ENCODE measurements around the gene VPS37D.
A peak's percentile ranks its signal among the peaks of the same experiment; 100 is the strongest.
"Not testable (repeated sequence)": the region's sequence is repeated elsewhere in the genome, so short reads cannot be mapped to it uniquely, and the experiment has no call there.

Gene VPS37D

DNA sequence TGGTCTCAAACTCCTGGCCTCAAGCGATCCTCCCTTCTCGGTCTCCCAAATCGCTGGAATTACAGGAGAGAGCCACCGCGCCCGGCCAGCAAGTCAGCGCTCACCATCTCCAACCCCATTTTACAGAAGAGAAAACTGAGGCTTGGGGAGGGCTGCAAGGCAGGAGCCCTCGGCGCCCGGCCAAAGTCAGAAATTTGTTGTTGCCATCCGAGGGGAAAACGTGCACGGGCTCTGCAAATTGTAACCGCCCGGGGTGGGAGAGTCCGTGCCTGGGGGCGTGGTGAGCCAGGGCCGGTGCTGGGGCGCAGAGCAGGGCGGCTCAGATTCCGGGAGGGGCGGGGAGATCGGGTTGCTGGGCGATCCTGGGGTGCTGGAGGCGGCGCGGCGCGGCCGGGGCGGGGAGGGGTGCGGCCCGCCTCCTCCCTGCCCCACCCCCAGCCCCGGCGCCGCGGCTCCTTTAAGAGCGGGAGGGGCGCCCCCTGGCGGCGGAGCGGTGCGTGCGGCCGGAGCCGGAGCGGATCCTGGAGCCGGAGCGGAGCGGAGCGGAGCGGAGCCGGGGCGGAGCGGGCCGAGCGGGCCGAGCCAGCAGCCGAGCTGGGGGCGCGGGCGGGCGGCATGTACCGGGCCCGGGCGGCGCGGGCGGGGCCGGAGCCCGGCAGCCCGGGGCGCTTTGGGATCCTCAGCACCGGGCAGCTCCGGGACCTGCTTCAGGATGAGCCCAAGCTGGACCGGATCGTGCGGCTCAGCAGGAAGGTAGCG is at the start of gene VPS37D:
VPS37D (plus strand) TSS at position 488 of the 759 bp plus-strand sequence; CDS start at position 616, 128 bp downstream.
- peak; percentile 90 for DNase-seq (ENCODE audit: low spot score)

DNA sequence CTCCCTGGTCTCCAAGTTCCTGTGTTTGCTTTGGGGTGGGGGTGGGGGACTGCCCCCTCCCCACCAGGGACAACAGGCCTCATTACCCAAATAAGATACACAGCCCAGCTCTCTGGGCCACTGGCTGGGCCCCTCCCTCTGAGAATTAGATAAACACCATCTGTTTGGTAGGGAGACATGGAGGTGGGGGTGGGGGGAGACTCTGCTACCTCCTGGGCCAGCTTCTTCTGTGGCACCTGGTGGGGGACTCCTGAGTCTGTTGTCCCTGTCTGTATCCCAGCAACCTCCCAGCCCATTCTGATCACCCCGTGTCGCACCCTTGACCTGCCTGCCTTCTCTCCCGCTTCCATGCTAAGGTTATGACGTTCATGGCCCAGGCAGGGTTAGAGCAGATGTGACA is 49.1 kb upstream of the VPS37D start:
- DNase-seq (ENCODE audit: low spot score), result no peak

DNA sequence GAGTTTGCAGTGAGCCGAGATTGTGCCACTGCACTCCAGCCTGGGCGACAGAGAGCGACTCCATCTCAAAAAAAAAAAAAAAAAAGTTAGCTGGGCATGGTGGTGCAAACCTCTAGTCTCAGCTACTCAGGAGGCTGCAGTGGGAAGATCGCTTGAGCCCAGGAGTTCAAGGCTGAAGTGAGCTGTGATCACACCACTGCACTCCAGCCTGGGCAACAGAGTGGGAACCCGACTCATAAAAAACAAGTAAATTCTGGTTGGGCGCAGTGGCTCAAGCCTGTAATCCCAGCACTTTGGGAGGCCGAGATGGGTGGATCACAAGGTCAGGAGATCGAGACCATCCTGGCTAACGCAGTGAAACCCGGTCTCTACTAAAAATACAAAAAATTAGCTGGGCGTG is 48.2 kb upstream of the VPS37D start:
- not testable (repeated sequence) for DNase-seq (ENCODE audit: low spot score)

DNA sequence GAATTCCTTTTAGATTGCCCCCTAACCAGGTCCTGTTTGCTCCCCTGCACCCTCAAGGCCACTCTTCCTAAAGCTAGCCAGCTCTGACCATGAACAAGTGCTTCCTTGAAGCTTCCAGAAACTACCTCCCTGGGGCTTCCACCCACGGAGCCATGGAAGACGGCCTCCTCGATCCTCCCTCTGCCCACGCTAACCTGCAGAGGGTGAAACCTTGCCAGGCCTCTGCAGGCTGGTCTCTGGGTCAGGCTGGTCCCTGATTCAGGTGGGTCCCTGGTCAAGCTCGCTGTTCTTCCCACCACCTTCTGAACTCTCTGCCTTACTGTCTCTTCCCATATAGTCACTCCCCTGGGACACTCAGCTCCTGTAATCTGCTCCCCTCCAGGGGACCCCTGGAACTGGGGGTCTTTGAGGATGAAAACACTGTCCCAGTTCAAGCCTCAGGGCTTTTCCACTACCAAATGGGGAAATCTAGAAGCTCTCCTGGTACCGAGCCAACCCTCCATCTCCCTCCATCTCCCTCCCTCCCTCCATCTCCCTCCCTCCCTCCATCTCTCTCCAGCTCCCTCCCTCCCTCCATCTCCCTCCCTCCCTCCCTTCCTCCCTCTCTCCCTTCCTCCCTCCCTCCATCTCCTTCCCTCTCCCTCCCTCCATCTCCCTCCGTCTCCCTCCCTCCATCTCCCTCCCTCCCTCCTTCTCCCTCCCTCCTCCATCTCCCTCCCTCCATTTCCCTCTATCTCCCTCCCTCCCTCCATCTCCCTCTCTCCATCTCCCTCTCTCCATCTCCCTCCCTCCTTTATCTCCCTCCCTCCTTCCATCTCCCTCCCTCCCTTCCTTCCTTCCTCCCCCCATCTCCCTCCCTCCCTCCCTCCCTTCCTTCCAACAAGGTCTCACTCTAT is 46.2 kb upstream of the VPS37D start:
- DNase-seq (ENCODE audit: low spot score), result no peak

- no peak for DNase-seq (ENCODE audit: low spot score)
These were observed 45.1 kb upstream of the VPS37D start for GRCh38 chr7:73622527-73622908.

DNA sequence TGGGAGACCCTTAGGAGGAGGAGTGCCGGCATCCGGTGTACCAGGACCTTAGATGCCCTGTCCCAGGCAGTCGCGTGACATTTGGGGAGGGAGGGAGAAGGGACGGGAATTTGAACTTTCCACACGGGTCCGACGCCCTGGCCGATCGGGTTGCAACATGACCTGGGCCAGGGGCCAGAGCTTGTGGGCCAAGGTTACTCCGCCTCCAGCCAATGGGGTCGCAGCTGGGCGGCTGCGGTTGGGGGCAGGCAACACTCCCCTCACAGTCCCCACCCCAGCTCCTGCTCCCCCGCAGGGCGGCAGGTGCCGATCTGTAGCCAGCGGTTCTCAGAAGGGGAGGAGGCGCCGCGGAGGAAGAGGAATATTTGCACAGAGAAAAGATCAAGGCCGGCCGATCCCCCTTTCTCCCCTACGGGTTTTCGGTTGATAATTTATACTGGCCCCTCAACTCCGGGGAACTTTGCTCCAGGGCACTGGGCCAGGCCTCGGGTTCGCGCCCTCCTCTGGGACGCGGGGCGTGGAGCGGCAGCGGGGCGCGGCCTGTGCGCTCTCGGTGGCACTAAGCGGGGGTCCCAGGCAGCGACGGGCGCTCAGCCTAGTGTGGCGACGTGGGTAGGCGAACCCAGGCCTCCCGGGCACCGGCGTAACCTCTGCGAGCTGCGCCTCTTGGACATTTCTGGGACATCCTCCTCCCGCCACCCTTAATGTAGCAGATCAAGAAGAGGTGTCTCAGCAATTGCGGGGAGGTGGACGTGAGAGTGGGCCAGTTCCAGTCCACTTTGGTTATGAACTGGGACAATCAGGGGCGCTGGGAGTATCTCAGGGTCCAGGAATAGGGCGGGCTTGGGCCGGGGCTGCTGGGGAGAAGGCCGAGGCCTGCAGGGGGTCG is 44.5 kb upstream of the VPS37D start:
- DNase-seq (ENCODE audit: low spot score), result no peak

- DNase-seq (ENCODE audit: low spot score), result peak; percentile 36
These were observed 43.6 kb upstream of the VPS37D start, which contains the start of gene MLXIPL for GRCh38 chr7:73623798-73624668. Gene MLXIPL, minus strand, starts transcription at chr7:73624522. Its CDS starts 30 bp downstream, at chr7:73624492.

GRCh38 chr7:73624669-73625001 is 43.0 kb upstream of the VPS37D start:
- DNase-seq (ENCODE audit: low spot score), result no peak

DNA sequence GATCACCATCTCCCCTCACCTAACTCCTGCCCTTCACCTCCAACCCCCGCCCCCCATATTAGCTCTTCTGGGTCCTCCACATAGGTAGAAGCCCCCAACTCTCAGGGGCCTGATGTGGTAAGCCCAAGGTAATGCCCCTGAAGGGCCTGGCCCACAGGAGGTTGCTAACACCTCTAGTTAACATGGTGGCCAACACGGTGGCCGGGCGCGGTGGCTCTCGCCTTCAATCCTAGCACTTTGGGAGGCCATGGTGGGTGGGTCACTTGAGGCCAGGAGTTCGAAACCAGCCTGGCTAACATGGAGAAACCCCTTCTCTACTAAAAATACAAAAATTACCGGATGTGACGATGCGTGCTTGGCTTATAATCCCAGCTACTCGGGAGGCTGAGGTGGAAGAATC is 42.4 kb upstream of the VPS37D start:
- DNase-seq (ENCODE audit: low spot score), result no peak

DNA sequence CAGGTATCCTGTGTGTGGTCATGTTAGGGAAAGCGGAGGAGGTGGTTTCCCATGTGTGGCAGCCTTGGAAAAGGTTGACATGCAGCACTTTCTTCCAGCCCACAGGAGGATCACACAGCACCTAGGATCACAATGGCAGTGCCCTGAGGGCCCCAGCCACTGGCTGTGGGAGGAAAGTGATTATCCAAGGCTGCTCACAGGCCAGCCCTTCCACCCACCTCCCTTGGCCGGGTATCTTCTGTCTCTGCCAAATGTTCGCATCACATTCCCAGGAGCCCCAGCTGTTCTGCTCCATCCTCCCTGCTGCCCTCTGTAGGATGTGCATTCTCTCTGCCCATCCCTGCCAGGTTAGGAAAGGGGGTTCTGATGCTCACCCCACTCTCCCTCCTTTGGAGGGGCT is 40.8 kb upstream of the VPS37D start:
- DNase-seq (ENCODE audit: low spot score), result no peak

GRCh38 chr7:73628504-73628903 is 39.1 kb upstream of the VPS37D start:
- no peak for DNase-seq (ENCODE audit: low spot score)

DNA sequence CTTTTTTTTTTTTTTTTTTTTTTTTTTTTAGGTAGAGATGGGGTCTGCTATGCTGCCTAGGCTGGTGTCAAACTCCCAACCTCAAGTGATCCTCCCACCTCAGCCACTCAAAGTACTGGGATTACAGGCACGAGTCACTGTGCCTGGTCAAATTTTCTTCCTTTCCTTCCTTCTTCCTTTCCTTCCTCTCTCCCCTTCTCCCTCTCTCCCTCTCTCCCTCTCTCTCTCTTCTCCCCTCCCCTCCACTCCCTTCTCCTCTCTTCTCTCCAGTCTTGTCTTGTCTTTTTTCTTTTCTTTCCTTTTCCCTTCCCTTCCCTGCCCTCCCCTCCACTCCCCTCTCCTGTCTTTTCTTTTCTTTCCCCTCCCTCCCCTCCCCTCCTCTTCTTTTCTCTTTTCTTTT is 36.1 kb upstream of the VPS37D start:
- no peak for DNase-seq (ENCODE audit: low spot score)

DNA sequence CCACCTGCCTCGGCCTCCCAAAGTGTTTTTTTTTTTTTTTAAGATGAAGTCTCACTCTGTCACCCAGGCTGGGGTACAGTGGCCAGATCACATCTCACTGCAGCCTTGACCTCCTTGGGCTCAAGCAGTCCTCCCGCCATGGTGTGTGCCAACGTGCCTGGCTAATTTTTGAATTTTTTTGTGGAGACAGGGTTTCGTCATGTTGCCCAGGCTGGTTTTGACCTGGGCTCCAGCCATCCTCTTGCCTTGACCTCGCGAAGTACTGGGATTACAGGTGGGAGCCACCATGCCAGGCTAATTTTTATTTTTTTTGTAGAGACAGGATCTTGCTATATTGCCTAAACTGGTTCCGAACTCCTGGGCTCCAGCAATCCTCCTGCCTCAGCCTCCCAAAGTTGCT is 34.3 kb upstream of the VPS37D start:
- DNase-seq (ENCODE audit: low spot score), result no peak

DNA sequence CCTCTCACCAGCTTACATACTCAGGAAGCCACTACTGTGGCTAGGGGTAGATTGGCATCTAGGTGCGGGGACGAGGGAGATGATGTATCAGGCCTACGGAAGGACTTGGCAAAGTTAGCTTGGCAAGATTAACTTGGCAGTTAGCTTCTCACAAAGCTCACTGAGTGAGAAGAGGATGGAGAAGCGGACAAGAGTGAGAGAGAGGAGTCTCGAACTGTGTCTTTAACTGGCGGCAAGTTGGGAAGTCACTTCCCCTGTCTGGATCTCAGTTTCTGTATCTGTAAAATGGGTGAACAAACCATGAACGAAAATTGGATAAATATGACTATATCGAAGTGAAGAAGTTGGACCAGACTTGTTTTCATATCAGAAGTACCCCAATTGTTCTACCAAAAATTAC is 33.8 kb upstream of the VPS37D start:
- DNase-seq (ENCODE audit: low spot score), result no peak

GRCh38 chr7:73635428-73636200 is 32.0 kb upstream of the VPS37D start:
- DNase-seq (ENCODE audit: low spot score), result no peak

DNA sequence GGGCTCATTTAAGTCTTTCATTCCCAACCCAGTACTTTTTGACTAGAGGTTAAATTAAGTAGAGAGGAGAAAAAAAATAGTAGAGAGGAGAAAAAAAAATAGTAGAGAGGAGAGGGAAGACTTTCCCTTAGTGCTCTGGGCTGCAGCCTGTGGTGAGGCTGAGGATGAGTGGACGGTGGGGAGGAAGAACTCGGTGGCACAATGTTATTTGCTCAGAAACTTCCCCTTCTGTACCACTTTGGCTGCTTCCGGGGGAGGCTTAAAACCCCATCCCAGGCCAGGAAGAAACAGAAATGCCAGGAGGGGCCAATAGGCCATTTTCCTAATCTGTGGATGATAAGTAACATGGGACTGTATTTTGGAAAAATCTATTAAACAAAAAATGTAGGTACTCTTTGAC is 28.7 kb upstream of the VPS37D start:
- DNase-seq (ENCODE audit: low spot score), result no peak

DNA sequence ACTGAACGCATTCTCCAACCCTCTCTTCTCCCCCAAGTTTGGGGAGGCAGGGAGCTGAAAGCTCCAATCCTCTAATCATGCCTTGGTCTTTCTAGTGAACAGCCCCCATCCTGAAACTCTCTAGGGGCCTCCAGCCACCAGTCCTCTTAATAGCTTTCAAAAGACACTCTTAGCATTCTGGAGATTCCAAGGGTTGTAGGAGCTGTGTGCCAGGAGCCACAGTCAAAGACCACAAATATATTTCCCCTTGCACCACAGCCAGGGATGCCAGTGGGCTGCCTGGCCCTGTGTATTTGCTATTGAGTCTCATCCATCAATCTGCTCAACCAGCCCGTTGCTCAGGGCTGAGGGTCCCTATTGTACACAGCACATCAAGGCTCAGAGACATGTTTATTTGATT is 24.8 kb upstream of the VPS37D start:
- DNase-seq (ENCODE audit: low spot score), result no peak

DNA sequence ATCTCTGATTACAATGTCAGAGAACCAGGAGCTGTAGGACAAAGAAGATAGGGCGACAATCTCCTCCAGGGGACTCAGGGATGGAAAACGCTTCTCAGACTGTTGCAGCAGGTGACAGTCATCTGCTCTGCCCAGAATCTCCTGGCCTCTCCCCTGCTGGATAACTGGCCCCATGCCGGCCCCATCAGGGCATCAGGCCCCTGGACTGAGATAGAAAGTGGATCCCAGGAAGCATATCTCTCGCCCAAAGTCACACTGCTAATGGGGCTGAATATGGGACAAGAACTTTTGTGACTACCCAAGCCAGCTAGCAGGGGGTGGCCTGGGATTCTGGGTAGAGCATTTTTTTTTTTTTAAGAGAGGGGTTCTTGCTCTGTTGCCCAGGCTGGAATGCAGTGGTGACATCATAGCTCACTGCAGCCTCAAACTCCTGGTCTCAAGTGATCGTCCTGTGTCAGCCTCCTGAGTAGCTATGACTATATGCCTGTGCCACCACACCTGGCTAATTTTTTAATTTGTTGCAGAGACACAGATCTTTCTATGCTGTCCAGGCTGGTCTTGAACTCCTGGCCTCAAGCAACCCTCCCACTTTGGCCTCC is 22.8 kb upstream of the VPS37D start:
- DNase-seq (ENCODE audit: low spot score), result no peak

- DNase-seq (ENCODE audit: low spot score), result no peak
These were observed 21.9 kb upstream of the VPS37D start for GRCh38 chr7:73645643-73646174.
